ENCODE results near the gene ZNF629. TPM values are rescaled to one million over a fixed set of nuclear protein-coding genes. Genes with fewer than 3 reads are reported as not detected.

ZNF629 gene
- total RNA-seq, 4 donors from 2014 or later: 8.7 to 15.0 (median 11.5) TPM

DNA sequence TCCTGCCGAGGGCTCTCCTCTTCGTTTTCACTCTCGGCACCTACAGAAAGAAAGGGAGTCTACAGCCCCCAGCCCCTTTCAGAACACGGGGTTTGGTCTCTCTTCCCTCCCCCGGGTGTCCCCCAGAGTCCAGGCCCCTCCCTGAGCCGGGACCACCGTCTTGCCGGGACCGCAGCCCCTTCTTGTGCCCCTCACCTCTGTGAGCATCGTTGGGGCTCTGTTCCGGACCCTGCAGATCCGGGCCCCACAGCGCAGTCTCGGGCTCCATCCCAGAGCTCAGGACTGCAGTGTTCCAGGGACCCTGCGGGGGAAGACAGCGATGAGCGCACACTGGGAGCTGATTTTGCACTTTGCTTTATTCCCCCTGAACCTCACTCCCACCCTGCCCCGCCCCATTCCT lies 2.8 kb downstream of the ZNF629 start:
- ATAC-seq (ENCODE audit: low FRiP score) (no peak), DNase-seq (ENCODE audit: low spot score) (no peak)
- TF ChIP-seq, protein P1, sequence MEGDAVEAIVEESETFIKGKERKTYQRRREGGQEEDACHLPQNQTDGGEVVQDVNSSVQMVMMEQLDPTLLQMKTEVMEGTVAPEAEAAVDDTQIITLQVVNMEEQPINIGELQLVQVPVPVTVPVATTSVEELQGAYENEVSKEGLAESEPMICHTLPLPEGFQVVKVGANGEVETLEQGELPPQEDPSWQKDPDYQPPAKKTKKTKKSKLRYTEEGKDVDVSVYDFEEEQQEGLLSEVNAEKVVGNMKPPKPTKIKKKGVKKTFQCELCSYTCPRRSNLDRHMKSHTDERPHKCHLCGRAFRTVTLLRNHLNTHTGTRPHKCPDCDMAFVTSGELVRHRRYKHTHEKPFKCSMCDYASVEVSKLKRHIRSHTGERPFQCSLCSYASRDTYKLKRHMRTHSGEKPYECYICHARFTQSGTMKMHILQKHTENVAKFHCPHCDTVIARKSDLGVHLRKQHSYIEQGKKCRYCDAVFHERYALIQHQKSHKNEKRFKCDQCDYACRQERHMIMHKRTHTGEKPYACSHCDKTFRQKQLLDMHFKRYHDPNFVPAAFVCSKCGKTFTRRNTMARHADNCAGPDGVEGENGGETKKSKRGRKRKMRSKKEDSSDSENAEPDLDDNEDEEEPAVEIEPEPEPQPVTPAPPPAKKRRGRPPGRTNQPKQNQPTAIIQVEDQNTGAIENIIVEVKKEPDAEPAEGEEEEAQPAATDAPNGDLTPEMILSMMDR (IDR thresholded peaks at IDR 0.05): no peak

DNA sequence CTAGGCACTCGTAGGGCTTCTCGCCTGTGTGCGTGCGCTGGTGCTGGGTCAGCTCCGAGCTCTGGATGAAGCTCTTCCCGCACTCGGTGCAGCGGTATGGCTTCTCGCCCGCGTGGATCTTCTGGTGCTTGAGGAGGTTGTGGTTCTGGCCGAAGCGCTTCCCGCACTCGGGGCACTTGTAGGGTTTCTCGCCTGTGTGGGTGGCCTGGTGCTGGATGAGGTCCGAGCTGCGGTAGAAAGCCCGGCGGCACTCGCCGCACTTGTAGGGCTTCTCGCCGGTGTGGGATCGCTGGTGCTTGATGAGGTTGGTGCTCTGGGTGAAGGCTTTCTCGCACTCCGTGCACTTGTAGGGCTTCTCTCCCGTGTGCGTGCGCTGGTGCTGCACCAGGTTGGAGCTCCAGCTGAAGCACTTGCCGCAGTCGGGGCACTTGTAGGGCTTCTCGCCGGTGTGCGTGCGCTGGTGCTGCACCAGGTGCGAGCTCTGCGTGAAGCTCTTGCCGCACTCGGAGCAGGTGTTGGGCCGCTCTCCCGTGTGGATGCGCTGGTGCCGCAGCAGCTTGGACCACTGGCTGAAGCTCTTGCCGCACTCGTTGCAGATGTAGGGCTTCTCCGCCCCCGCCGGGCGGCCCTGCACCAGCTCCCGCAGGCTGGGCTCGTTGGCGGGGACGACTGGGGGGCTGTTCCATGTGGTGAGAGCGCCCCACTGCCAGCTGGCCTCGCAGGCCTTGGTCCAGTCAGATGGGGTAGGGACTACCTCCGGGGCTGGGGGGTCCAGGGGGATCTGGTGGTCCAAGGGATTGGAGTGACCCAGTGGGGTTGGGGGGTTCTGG lies 3.5 kb downstream of the ZNF629 start:
- ATAC-seq (ENCODE audit: low FRiP score): no peak
- TF ChIP-seq, protein P1 (IDR thresholded peaks at IDR 0.05): no peak
- DNase-seq (ENCODE audit: low spot score): no peak

DNA sequence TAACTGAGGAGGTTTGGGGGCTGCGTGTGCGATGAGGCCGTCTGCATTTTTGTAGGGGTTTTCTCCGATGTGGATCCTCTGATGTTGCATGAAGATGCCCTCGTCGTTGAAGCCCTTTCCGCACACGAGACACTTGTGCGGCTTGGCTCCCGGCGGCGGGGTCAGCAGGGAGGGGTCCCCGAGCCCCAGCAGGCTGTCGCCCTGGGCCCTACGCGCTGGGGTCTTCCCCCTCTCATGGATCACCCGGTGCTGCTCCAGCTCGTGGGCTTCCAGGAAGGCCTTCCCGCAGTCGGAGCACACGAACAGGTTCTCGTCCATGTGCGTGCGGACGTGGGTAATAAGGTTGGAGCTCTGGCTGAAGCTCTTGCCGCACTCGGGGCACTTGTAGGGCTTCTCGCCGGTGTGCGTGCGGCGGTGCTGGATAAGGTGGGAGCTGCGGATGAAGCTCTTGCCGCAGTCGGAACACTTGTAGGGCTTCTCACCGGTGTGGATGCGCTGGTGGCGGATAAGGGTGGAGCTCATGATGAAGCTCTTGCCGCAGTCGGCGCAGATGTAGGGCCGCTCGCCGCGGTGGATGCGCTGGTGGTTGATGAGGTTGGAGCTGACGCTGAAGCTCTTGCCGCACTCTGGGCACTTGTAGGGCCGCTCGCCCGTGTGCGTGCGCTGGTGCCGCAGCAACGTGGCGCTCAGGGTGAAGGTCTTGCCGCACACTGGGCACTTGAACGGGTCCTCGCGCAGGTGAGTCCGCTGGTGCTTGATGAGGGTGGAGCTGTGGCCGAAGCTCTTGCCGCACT lies 4.3 kb downstream of the ZNF629 start:
- no peak for DNase-seq (ENCODE audit: low spot score)
- no peak for ATAC-seq (ENCODE audit: low FRiP score)
- TF ChIP-seq, protein P1 (IDR thresholded peaks at IDR 0.05): no peak

DNA sequence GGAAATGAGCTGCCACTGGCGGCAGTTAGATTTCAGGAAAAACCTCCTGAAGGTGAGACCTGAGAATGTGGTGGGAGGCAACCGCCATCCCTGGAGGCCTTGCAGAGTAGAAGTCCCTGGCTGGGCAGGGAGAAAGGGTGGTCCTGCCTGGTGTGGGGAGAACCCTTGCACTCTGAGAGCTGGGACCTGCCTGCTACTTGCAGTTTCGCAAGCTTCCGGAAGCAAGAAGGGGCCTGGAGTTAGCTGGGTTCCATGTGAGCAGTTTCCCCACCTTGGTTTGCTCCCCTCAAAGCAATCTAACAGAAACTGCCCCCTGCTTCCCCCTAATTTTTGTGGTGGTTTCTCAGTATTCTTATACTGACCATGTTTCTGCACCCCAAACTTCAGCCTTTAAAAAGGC lies 6.5 kb downstream of the ZNF629 start:
- no peak for ATAC-seq (ENCODE audit: low FRiP score)
- DNase-seq (ENCODE audit: low spot score): no peak
- TF ChIP-seq, protein P1 (IDR thresholded peaks at IDR 0.05): no peak

DNA sequence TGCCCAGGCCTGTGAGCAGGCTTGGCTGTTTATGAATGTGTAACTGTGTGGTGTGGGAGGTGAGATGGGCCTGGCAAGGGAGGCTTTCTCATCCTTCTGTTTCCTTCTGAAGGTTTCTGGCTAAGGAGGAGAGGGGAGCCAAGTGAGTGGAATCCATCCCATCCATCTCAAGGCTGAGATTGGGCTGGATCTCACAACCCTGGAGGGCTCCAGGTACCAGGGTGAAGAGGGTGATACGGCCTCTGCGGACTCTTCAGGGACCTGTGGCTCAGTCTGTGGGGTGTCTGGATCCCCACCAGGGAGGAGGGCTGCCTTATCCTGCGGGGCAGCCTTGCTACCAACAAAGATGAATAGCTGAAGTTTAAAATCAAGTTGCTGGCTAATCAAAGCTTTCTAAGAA lies 7.0 kb downstream of the ZNF629 start:
- DNase-seq (ENCODE audit: low spot score) (no peak), ATAC-seq (ENCODE audit: low FRiP score) (no peak)
- TF ChIP-seq, protein P1 (IDR thresholded peaks at IDR 0.05): no peak

DNA sequence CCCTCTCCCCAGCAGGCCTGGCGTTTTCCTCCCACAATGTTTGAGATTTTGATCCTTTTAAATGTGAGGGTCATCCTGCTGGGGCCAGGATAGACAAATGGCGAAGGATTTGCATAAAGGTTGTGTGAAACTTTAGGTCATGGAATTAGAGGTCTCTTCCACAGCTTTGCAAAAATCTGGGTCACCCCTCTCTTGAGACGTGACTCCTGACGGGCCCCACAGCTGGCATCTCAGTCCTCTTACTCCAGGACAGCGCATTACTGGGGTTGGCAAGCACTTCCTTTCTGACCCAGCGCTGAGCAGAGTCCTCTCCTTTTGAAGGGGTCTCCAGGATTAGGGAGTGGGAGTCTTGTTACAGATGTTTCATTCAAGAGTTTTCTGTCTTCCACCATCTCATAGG lies 7.4 kb downstream of the ZNF629 start:
- TF ChIP-seq, protein P1 (IDR thresholded peaks at IDR 0.05): no peak
- ATAC-seq (ENCODE audit: low FRiP score) (no peak), DNase-seq (ENCODE audit: low spot score) (no peak)

Measured in omental fat pad (tissue), 4 donors.